CD4-positive, alpha-beta T cell treated with Interleukin-15 for 1 hour (primary cell): ENCODE measurements around the gene SLC4A1.

Source experiments
- DNase-seq: peaks from one replicate; pipeline ENCODE4 v3.0.0-alpha.2; 2020

SLC4A1 gene

DNA sequence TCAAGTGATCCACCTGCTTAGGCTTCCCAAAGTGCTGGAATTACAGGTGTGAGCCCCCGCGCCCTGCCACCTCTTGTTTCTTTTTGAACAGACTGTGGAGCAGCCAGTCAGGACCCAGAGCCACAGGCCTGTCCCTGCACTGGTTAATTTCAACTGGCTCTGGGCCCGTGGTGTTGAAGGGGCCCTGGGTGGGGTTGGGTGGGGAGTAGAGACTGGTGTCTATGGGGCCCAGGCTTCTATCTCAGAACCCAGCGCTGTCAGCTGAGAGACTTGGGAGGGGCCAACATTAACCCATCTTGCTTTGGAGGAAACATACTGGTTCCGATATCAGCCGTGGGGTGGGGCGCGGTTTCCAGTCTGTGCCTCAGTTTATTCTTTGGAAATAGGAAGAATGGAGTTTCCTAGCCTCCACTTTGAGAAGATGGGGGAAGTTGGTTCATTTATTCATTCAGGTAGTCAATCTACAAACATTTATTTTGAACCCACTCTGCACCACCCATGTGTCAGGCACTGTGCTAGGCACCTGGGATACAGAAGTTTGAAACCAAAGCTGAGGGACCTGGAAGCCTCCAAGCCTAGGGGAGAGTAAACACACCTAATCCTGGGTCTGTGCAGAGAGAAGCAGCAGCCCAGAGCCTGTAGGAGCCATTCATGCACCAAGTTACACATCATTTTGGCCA, 15.5 kb upstream of the SLC4A1 start:
- no peak for DNase-seq

DNA sequence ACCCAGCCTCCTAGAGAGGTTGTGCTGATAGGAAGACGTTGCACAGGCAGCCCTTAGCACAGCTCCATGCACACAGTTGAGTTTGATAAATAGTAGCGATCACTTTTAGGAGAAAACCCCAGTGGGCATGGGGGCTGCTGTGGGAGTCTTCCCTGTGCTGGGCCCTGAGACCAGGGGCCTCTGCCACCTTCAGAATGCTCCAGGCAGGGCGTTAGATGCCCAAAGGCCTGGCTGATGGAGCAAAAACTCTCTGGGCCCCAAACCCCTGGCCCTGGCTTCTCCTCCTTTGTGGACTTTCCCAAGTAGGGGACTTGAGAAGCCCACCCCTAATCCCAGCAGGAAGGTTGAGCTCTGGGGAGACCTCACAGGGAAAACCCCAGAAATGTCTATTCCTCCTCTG, 14.3 kb upstream of the SLC4A1 start:
- DNase-seq, result no peak

DNA sequence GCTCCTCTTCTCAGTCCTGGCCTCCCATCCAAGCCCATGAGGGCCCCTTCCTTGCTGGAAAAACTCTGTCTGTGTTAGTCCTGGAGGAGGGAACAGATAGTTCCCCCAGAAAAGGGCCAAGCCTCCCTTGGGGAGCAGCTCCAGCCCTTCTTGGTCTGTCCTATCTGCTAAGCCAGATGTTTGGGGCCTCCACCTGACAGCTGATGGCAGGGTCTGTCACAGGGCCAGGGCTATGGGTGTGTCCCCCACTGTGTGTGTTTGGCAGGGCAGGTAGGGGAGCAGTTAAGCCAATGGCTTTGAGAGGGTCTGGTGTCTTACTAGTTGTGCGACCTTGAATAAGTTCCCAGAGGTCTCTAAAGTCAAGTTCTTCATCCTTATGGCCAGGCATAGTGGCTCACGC, 13.6 kb upstream of the SLC4A1 start:
- DNase-seq, result no peak

DNA sequence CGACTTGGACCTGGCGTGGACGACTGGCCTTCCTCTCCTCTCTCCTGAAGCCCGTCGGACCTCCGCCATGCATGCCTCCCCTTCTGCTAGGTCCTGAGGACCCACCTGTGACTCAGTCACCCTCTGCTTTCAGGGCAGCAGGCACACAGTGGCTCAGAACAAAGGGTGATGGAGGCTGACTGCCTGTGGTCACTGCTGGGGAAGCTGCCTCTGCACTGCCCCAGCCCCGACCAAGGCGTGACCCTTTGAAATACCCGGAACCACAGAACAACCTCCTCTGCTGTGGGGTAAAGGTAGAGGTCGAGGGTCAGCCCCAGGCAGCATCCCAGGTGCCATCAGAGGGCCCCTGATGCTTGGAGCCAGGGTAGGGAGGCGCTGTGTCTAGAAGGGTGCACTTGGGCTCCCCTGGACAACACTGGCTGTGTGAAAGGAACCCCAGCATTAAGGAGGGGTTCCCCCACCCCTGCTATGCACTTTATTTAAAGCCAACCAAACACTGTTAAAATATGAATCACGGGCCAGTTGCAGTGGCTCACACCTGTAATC, 12.5 kb upstream of the SLC4A1 start:
- DNase-seq, result no peak

DNA sequence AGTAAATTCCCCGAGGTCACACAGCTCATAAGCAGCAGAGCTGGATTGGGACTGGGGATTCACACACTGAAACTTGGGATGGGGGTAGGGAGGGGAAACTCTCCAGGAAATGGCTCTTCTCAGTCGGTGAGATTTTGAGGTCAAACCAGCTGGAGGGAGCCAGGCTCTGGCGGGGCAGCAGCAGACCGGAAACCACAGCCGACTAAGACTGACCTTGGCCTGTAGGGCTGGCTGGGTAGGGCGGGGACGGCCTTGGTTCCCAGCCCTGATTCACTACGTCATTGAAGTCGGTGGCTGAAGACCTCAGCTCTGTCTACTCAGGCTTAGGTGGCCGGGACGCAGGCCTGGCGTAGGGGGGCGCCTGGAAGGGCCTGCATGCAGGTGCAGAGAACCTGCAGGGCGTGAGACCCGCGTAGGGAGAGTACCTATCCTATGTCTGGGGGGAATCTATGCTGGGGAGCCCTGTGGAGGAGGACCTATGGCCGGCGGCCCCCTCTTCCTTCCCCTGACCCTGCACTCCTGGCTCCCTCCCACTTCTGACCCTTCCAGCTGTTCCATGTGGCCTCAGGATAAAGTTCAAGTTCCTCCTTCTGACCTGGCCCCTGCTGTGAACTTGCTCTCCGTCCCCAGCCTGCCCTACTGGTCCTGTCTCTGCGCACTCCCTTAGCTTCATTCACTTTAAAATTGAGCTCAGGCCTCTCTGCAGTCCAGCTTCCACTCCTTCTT, 11.9 kb upstream of the SLC4A1 start:
- DNase-seq, result peak; percentile 83

DNA sequence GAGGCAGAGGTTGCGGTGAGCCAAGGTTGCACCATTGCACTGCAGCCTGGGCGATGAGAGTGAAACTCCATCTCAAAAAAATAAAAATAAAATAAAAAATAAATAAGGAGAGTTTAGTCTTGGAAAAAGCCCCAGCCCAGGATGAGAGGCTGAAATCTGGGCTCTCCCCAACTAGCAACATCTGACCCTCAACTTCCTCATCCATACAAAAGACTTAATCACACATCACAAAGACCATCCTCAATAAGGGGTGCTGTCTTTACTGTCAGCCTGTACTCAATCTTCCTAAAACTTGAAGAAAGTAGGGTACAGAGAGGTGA, 11.4 kb upstream of the SLC4A1 start:
- no peak for DNase-seq

DNA sequence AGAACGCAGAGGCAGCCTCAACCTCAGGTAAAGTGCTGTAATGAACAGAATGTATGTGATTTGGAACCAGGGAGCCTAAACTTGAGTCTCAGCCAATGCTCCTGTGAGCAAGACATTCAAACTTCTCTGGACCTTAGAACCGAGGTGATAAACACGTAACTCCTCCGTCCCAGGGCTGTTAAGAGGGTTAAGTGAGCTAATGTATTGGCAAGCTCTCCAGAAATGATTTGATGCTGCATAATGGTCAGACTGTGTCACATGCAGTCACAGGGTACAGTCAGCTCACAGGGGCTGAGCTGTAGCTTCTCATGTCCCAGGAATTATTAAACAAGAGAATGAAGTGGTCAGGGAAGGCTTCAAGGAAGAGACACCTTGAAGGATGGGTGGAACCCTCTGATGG, 10.0 kb upstream of the SLC4A1 start:
- DNase-seq, result no peak

DNA sequence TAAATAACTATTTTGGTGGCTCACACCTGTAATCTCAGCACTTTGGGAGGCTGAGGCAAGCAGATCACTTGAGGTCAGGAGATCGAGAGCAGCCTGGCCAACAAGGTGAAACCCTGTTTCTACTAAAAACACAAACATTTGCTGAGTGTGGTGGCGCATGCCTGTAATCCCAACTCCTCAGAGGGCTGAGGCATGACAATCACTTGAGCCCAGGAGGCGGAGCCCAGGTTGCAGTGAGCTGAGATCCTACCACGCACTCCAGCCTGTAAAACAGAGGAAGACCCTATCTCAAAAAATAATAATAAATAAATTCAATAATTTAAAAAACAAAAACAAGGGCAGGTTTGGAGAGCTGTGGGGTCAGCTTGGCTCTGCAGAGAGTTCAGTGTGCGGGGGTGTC, 5.7 kb upstream of the SLC4A1 start:
- DNase-seq, result no peak

DNA sequence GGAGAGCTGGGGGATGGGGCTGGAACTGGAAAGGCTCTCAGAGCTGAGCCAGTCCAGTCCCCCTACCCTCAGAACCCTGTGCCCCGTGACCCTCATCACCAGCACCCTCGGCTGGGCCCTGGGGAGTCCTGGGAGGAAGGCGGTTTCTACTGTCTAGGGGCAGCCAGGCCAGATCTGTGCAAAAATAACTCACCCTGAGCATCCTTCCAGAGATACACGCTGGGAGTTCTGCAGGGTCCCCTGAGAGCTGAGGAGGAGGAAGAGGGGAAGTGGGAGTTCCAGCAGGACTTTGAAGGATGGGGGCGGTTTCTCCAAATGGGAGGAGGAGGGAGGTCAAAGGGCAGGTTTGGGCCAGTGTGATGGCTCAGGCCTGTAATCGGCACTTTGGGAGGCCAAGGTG, 5.0 kb upstream of the SLC4A1 start:
- DNase-seq, result no peak

DNA sequence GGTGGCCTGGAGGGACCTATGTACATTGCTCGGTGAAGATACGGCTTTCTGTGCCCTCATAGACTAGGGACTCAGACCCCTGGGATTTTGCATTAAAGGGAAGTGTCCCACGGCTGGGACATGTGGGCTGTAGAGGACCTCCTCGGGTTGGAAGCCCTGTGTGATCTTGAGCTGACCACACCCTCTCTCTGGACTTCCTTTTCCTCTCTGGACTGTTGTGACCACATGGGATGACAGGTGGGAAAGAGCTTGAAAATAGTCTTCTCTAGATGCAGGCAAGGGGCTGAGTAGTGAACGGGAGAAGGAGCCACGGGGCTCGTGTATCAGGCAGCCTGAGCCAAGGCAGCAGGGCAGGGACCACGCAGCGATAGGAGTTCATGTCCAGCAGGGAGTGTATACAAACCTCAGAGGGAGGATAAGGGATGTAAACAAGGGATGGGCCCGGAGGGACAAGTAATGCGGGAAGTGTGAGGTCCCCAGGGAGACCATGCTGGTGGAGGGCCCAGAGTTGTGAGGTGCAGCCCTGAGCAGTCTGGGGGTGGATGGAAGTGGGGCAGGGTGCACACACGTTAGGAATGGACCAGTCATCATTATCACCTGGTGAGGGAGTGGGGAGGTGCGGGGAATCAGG, 4.5 kb upstream of the SLC4A1 start:
- DNase-seq, result no peak

DNA sequence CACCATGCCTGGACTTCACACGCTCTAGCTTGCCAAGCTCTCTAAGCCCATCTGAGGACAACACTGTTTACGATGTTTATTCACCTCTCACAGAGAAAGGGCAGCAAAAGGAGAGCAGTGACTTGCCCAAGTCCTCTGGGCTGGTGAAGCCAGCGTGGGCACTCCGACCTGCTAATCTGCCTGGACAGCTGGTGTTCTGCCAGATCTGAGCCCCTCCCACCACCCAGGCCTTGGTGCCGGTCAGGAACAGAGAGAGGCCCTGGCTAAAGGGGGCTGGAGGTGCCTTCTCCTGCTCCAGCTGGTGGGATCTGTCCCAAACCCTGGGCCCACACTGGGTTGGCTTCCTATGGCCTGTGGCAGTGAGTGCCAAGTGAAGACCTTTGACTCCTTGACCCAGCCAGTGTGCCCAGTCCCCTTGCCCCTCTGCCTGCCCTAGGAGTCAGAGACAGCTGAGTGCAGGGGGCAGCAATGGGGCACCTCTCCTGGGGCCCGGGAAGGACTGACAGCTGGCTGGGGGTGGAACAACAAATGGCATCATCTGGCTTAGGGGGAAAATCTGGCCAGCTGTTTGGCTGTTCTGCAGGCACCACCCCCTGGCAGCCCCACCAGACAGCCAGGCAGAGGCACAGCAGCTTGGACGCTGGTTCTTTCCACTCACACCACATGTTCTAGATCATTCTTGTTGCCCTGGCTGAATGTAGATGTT, 1.8 kb upstream of the SLC4A1 start:
- peak; percentile 6 for DNase-seq

DNA sequence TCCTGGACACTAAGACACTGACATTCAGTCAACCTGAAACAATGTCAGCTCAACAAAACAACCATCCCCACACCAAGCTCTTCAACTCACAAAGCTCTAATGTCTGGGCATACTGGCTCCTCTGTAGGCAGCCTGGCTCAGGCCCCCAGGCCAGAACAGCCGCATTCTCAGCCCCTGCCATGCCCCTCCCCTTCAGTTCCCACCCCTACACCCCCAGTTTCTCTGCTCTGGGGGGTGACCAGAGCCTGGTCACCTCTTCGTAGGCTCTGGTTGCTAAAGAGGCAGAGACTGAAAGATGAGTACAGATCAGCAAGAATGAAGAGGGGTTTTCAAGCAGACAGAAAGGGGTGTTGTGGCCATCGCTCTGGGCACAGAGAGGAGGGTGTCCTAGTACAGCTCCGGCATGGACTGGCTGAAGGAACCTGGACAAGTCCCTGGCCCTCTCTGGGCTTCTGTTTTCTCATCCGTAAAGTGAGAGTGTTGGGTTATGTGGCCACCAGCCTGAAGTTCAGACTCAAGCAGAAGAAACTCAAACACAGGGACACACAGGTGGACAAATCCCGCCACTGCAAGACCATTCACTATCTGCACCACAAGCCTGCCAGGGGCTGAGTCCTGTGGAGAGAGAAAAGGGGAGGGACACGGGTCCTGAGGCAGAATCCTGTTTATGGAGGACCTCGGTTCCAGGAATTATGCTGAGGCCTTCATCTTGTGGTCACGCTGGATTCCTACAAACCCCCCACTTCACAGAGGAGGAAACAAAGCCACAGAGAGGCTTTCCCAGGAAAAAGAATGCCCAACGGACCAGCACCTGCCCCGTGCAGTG, 987 bp upstream of the SLC4A1 start:
- peak; percentile 11 for DNase-seq

DNA sequence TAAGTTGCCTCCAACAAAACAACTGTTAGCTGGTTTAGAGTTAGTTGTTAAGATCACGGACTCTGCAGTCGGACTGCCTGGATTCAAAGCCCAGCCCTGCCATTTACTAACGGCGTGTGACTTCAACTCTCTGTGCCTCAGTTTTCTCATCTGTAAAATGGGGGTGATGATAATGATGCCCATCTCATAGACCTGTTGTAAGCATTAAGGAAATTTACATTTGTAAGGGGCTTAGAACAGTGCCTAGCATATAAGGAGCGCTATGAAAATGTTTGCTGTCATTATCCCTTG, 825 bp downstream of the SLC4A1 start:
- DNase-seq, result no peak

DNA sequence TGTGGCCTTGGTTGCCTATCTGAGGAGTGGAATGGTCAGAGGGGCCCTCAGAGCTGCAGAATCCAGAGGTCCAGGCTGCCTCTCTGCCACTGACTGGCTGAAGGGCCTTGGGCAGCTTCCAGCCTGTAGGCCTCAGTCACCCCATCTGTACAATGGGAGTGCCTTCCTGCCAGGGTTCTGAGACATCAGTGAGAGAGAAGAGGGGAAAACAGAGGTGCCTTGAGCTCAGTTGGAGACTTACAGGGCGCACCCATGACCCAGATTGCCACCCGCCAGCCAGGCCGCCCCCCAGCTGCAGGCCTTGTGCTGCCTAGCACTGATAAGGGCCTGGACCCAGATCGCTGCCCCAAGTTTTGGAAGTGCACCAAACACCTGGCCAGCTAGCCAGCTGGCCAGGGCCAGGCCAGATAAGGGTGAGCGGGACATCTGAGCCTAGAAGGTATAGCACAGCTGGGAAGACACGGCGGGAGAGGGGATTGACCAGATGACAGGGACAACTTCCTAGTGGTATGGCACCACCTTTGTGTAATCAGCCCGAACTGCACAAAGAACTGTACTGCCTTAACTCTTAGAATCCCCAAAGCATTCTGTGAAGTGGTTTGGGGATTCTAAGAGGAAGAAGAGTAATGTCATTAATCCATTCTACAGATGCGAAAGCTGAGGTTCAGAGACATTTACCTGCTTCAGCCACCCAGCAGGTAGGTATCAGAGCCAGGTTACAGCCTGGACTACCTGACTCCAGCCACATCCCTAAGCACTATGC, 1.4 kb downstream of the SLC4A1 start:
- DNase-seq, result peak; percentile 6

DNA sequence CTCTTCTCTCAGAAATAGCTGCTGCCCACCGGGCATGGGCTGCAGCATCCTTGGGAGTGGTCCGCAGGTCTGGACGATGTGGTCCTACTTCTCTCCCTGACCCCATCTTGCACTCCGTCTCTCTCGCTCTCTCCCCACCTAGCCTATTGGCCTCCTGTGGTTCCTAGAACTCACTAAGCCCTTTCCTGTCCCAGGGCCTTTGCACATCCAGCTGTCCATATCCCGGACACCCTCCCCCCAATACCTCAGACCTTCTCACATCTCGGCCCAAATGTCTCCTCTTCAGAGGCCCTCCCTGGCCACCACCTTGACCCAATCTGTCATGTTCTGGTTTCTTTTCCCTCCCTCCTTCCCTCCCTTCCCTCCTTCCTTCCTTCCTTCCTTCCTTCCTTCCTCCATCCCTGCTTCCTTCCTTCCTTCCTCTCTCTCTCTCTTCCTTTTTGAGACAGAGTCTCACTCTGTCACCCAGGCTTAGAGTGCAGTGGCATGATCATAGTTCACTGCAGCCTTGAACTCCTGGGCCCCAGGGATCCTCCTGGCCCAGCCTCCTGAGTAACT, 4.5 kb downstream of the SLC4A1 start:
- DNase-seq, result no peak

DNA sequence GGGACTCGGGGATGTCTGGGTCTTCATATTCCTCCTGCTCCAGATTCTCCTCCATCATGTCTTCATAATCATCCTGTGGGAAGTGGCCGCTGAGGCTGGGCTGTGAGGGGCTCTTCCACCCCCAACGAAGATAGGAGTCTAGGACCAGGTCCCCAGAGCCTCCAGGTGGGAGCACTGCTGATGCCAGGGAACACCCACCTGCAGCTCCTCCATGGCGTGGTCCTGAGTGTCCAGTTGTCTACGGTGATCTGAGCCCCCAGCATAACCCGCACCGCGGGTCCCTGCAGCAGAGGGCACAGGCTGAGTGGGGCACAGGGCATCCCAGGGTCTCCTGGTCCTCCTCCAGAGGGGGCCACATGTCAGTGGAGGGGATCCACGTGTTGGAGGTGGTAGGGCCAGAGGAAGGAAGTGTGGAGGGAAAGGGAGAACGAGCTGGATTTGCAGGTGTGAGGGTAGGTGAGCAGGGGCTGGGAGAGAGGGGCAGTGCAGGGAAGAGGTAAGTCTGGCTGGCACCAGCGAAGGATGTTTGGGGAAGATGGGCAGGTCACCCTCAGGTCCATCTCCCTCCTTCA, 5.2 kb downstream of the SLC4A1 start:
- no peak for DNase-seq

DNA sequence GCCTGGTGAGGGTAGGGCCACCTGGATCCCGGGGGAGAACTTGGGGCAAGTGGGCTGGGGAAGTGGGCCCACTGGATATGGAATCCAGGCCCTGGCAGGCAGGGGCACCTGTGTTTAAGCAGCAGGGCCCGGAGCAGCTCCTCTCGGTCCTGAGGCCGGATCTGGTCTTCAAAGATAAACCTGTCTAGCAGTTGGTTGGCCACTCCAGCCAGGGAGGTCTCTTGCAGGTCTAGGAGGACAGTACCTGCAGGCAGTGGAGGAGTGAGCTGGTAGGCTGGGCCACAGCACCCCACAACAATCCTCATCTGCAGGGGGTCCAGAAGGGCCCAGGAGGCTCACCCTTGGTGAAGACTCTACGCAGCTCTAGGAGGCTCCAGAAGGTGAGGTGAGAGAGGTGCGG, 7.6 kb downstream of the SLC4A1 start:
- DNase-seq, result no peak

DNA sequence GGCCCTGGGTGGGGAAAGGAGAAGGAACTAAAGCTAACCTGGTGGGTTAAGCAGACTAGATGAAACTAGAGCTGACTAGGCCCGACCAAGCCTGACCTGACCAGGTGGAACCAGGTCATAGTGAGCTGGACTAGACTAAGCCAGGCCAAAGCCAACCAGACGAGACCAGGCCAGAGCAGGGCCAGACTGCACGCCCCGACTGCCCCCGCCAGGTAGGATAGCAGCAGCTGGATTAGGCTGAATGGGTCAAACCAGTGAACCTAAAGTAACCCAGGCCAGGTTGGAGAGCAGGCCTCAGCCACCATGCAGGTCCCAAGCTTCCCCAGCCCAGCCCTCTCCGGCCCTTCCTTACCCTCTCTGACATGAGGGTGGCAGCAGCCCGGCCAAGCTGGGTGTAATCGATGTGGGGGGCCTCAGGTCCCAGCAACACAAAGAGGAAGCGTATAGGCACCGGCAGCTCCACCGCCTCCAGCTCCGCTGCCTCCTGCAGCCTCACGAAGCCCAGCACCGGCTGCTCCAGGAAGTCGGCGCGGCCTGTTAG, 9.1 kb downstream of the SLC4A1 start:
- DNase-seq, result no peak

DNA sequence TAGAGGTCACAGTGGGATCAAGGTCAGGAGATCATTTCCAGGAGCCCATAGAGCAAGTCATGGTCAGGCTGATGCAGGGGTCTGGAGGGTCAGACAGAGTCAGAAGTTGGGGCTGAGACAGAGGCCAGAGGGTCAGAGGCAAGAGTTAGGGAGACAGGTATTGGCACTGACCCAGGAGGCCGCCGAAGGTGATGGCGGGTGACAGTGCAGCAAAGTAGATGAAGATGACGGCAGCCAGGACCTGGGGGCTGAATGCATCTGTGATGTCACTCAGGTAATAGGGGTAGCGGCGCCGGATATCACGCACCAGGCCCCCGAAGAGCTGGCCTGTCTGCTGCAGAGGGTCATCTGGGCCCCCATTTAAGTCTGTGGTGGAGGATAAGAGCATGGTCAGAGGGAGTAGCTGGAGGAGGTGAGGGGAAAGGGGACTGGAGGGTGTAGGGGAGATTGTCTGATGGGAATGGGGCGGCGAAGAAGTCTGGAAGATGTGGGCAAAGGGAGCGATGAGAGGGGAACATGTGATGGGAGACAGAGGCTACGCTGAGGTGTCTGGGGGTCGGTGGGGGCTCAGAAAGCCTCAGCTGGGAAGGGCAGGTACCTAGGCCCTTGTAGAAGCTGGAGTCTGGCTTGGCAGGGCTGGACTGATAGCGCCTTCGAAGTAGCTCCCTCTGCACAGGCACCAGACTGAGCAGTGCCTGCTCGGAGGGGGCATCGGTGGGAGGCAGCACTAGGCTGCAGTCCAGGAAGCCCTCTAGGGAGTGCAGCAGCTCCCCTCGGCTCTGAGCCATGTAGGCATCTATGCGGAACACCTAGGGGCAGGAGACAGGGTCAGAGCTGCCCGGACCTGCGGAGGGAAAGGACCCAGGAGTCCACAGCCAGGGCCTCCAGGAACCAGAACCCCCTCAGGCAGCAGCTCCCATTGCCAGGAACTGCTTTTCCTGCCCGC, 9.8 kb downstream of the SLC4A1 start:
- DNase-seq, result no peak

DNA sequence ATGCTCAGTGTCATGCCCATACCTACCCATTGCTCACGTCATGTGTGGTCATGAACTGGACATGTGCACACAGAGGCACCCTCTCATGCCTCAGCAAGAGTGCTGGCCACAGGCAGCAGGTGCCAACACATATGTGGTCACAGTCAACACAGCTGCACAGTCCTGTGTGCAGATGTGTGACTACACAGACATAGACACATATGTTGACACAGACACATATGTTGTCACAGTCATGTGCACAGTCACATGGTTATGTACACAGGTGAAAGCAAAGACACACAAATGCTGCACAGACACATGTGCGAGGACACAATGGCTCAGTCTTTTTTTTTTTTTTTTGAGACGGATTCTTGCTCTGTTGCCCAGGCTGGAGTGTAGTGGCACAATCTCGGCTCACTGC, 11.3 kb downstream of the SLC4A1 start:
- no peak for DNase-seq
